CD4-positive, alpha-beta T cell treated with Interleukin-15 for 4 hours (primary cell): ENCODE measurements around the gene PBX2.

Experiments
- DNase-seq: peaks from one replicate; pipeline ENCODE4 v3.0.0-alpha.2; 2020; ENCODE audit warnings: low spot score

Gene PBX2

GRCh38 chr6:32170294-32170693 lies 19.7 kb downstream of the PBX2 start:
- DNase-seq: no peak

GRCh38 chr6:32168807-32169591 lies 21.0 kb downstream of the PBX2 start:
- no peak for DNase-seq

GRCh38 chr6:32168350-32168749 lies 21.7 kb downstream of the PBX2 start:
- DNase-seq: no peak

GRCh38 chr6:32167761-32168262 lies 22.2 kb downstream of the PBX2 start:
- DNase-seq: no peak

GRCh38 chr6:32167154-32167760 lies 22.7 kb downstream of the PBX2 start:
- no peak for DNase-seq

GRCh38 chr6:32166411-32167061 lies 23.5 kb downstream of the PBX2 start:
- no peak for DNase-seq

- no peak for DNase-seq
Measured at GRCh38 chr6:32164295-32164694, 25.7 kb downstream of the PBX2 start, which contains the start of gene EGFL8. EGFL8 (plus strand) TSS chr6:32164595; CDS start chr6:32166166, 1,571 bp downstream.

GRCh38 chr6:32163559-32164258 lies 26.3 kb downstream of the PBX2 start:
- no peak for DNase-seq

GRCh38 chr6:32158052-32158451 lies 31.9 kb downstream of the PBX2 start:
- DNase-seq: no peak

- no peak for DNase-seq
Measured at GRCh38 chr6:32156891-32157290, 33.1 kb downstream of the PBX2 start.

- peak; percentile 69 for DNase-seq
Measured at GRCh38 chr6:32154514-32155161, 35.4 kb downstream of the PBX2 start.

GRCh38 chr6:32153564-32154513 lies 36.2 kb downstream of the PBX2 start, which contains the start of gene PPT2:
PPT2 (plus strand) TSS chr6:32154141; CDS start chr6:32154595, 454 bp downstream.
- DNase-seq: peak; percentile 57

GRCh38 chr6:32152769-32153563 lies 37.0 kb downstream of the PBX2 start:
- no peak for DNase-seq

GRCh38 chr6:32151863-32152768 lies 37.9 kb downstream of the PBX2 start, which contains the start of gene PRRT1:
PRRT1 (minus strand) TSS chr6:32151939; CDS start chr6:32151827, 112 bp downstream.
- DNase-seq: no peak

GRCh38 chr6:32151181-32151862 lies 38.7 kb downstream of the PBX2 start:
- DNase-seq: no peak

GRCh38 chr6:32149932-32150870 lies 39.8 kb downstream of the PBX2 start:
- DNase-seq: no peak
